HT-29 (cell line): ENCODE data around the gene FAM171A2. TPM values are rescaled to one million over a fixed set of nuclear protein-coding genes. Genes with fewer than 3 reads are reported as not detected.
A peak's percentile ranks its signal among the peaks of the same experiment; 100 is the strongest.

Source experiments
- DNase-seq: peaks from one replicate; pipeline ENCODE4 v3.0.0-alpha.2; 2015; ENCODE audit warnings: low spot score
- total RNA-seq: library from RNA; depleted of rRNA; stranded (reverse); fragments of >200 nt; shearing (Covaris generic); gene quantifications from 2 replicates; pipeline ENCODE4 v1.2.3, GENCODE V29; 2014

The FAM171A2 gene
- total RNA-seq, 1 experiment from 2014 or later, result 3.0 TPM

GRCh38 chr17:44323359-44324091, 40.1 kb downstream of the FAM171A2 start:
- DNase-seq, result no peak

- no peak for DNase-seq
Measured at GRCh38 chr17:44322236-44322895, 41.3 kb downstream of the FAM171A2 start.

DNA sequence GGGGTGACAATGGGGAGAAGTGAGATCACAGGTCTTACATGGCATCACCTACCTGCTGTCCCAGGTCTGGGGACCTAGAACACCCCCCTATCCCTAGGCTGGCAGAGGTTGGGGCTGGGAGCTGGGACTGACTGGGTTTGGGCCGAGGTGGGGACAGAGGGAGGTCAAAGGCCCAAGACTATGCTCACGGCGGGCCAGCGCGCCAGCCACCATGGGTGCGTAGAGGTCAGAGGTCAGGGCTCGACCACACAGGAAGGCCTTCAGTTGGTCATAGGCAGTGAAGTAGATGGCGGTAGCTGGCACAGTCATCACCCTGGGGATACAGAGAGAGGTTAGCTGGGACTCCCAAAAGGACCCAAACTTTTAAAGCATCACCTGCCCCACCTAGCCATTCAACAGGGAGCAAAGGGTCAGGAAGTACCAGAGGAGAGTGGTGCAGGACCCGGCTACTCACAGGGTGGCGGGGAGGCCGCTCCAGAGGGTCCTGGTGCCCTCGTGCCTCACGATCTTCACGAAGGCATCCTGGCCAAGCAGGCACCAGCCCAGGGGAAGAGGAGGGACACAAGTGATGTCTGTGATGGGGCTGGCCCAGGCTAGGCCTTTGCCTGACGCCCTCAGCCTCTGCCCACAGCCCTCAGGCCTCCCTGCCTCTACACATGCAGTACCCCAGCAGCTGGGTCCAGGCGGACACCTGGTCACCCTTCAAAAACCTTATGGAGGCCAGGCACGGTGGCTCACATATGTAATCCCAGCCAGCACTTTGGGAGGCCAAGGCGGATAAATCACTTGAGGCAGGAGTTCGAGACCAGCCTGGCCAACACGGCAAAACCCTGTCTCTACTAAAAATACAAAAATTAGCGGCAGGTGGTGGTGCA, 42.2 kb downstream of the FAM171A2 start:
- no peak for DNase-seq

DNA sequence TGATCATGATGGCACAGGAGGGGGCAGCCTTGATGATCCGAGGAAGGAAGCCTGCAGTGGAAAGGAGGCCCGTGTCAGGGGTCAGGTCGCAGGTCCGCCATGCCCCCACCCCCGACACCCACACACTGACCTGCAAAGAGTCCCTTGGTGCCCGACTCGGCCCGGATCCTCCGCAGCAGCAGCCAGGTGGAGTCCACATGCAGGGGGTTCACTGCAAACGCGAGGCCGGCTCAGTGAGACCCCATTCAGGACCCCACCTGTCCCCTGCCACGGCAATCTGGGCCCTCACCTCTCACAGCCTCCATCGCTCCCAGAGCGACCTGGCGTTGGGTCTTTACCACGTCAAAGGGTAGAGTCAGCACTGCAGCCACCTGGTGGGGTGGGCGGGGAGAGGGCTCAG, 43.6 kb downstream of the FAM171A2 start:
- DNase-seq, result no peak

- DNase-seq, result no peak
Measured at GRCh38 chr17:44318077-44318892, 45.4 kb downstream of the FAM171A2 start.

DNA sequence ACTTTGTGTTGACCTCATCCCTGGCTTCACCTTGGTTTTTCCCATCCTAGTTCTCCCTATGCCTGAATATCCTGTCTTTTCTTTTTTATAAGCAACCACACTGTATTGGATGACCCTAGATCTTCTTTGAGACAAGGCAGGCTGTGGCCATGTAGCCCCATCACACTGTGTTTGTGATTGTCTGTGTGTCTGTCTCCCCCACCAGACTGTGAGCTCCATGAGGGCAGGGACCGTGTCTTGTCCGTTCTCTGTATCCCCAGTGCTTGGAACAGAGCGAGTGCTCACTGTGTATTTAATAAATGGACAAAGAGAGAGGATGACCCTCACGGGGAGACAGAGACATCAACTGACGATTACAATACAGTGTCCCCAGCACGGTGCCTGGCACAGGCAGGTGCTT, 46.1 kb downstream of the FAM171A2 start:
- DNase-seq, result no peak

- DNase-seq, result no peak
Measured at GRCh38 chr17:44315760-44316731, 47.6 kb downstream of the FAM171A2 start.

DNA sequence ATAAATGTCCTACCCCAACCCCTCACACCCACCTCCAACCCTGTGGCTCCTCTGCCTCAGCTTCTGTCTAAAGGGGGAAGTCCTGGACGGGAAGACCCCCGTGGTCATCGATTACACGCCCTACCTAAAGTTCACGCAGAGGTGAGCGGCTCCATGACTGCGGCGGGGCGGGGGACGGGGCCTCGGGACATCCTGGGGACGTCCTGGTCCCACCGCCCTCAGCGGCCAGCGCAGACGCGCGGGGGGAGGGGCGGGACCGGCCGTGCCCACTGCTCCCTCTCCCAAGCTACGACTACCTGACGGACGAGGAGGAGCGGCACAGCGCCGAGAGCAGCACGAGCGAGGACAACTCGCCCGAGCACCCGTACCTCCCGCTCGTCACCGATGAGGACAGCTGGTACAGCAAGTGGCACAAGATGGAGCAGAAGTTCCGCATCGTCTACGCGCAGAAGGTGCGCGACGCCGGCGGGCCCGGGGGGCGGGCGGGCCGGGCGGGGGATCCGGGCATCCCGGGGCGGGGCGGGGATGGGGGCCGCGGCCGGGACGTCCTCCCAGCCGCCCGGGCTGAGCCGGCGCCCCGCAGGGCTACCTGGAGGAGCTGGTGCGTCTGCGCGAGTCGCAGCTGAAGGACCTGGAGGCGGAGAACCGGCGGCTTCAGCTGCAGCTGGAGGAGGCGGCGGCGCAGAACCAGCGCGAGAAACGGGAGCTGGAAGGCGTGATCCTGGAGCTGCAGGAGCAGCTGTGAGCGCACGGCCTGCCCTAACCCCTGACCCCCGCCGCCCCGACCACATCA, 48.6 kb downstream of the FAM171A2 start:
- DNase-seq, result no peak

GRCh38 chr17:44314524-44314868, 49.2 kb downstream of the FAM171A2 start:
- no peak for DNase-seq

GRCh38 chr17:44314031-44314430, 49.6 kb downstream of the FAM171A2 start:
- DNase-seq, result no peak

DNA sequence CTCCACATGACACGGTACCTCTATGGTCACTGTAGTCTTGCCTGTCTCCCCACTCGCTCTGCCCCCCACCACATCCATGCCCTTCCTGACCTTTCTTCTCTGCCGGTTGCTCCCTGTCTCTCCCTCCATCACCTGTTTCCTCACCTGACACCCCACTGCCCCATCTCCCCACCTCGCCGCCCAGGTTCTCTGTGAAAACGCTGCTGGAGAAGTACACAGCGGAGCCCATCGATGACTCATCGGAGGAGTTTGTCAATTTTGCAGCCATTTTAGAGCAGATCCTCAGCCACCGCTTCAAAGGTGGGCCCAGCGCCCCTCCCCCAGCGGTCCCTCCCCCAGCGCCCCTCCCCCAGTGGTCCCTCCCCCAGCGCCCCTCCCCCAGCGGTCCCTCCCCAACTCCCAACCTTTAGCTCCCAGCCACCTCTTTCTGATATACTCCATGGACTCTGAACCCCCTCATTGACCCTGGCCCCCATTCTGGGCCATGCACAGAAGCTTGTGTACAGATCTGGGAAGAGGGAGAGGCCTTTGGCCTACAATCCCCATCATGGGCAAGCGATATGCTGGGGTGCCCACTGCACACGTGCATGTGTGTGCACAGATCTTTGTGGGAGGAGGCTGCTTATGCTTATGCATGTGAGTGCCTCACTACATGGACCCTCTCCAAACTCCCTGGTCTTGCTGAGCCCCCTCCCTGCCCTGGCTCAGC, 51.1 kb downstream of the FAM171A2 start:
- no peak for DNase-seq

GRCh38 chr17:44311562-44312181, 52.0 kb downstream of the FAM171A2 start:
- no peak for DNase-seq

GRCh38 chr17:44310609-44311376, 52.9 kb downstream of the FAM171A2 start:
- DNase-seq, result no peak

DNA sequence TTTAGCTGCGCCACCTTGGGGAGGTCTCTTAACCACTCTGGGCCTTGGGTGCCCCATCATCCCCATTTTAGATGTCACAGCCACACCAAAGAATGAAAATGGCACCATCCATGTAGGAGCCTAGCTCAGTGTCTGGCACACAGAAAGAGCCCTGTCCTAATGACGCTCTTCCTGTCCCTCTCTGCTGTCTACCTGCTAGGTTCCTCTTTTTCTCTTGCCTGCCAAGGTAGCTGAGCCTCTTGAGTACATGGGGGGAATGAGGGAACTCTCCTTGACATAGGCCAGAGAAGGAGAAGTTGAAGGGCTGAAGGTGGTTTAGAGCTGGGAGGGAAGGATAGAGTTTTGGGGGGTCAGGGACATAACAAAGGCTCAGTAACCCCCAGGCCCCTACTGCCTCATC, 53.5 kb downstream of the FAM171A2 start:
- no peak for DNase-seq

GRCh38 chr17:44309472-44309871, 54.2 kb downstream of the FAM171A2 start:
- DNase-seq, result no peak

DNA sequence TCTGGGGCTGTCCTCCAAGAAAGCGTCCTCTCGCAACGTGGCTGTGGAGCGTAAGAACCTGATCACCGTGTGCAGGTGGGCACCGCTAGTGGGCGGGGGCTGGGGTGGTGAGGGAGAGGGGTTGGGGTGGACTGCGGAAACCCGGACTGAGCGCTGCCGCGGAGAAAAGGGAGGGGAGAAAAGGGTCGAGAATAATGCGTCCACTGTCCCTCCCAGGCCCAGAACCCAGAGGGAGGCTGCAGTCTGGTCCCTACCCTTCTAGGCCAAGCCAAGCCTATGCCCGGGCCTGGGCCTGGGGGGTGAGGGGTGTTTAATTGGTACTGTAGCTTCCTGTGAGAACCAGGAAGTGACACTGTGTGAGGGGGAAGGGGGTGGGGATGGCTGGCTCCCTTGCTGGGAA, 54.8 kb downstream of the FAM171A2 start:
- DNase-seq, result no peak

DNA sequence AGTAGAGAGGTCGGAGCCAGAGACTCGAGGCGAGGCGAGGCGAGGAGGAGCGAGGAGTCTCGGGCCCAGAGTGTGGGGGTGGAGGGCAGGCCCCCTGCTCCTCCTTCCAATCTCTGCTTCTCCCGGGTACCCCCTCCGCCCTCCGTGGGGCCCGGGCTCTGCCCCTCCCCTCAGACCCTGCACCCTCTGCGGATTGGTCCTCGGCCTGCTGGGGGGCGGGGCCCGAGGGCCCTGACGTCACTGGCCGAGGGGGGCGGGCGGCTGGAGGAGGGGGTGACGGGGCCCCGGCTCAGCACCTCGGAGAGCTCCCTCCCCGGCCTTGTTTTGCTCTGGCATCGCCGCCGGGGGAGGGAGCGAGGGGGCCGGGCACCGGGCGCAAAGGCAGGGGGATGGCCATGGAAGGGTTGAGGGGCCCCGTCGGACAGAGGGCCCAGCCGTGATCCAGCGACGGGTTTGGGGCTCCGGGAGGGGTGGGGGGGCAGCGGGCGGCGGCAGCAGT, 55.3 kb downstream of the FAM171A2 start, which contains the start of gene RUNDC3A:
Gene RUNDC3A, plus strand, starts transcription at position 282 of the 499 bp plus-strand sequence. CDS start 232 bp downstream, outside the sequence.
- DNase-seq, result peak; percentile 53
